ENCODE results near the gene TRIM33. TPM values are rescaled to one million over a fixed set of nuclear protein-coding genes. Genes with fewer than 3 reads are reported as not detected.

The TRIM33 gene
- total and polyA plus RNA-seq, 2 of the 8 experiments (the other 6 are each of a cell fraction or from before 2014, with no cell fraction given) = 17.1 to 52.3 TPM

DNA sequence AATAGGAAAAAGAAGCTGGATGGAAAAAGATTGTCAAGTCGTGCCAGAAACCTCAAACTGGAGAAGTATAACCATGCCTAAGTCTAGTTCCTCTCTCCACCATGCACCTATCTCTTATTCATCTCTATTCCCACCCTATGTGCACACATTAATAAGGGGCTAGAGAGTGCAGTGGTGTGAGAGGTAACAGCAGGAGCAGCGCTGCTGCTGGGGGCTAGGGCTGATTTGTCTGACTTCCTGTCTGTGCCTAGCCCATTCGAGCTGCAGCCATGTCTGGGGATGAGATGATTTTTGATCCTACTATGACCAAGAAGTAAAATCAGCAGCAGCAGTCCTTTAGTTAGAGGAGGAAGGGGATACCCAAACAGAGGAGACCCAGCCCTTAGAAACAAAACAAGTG lies 43.0 kb downstream of the TRIM33 start (continued):
- TF ChIP-seq, protein P1, sequence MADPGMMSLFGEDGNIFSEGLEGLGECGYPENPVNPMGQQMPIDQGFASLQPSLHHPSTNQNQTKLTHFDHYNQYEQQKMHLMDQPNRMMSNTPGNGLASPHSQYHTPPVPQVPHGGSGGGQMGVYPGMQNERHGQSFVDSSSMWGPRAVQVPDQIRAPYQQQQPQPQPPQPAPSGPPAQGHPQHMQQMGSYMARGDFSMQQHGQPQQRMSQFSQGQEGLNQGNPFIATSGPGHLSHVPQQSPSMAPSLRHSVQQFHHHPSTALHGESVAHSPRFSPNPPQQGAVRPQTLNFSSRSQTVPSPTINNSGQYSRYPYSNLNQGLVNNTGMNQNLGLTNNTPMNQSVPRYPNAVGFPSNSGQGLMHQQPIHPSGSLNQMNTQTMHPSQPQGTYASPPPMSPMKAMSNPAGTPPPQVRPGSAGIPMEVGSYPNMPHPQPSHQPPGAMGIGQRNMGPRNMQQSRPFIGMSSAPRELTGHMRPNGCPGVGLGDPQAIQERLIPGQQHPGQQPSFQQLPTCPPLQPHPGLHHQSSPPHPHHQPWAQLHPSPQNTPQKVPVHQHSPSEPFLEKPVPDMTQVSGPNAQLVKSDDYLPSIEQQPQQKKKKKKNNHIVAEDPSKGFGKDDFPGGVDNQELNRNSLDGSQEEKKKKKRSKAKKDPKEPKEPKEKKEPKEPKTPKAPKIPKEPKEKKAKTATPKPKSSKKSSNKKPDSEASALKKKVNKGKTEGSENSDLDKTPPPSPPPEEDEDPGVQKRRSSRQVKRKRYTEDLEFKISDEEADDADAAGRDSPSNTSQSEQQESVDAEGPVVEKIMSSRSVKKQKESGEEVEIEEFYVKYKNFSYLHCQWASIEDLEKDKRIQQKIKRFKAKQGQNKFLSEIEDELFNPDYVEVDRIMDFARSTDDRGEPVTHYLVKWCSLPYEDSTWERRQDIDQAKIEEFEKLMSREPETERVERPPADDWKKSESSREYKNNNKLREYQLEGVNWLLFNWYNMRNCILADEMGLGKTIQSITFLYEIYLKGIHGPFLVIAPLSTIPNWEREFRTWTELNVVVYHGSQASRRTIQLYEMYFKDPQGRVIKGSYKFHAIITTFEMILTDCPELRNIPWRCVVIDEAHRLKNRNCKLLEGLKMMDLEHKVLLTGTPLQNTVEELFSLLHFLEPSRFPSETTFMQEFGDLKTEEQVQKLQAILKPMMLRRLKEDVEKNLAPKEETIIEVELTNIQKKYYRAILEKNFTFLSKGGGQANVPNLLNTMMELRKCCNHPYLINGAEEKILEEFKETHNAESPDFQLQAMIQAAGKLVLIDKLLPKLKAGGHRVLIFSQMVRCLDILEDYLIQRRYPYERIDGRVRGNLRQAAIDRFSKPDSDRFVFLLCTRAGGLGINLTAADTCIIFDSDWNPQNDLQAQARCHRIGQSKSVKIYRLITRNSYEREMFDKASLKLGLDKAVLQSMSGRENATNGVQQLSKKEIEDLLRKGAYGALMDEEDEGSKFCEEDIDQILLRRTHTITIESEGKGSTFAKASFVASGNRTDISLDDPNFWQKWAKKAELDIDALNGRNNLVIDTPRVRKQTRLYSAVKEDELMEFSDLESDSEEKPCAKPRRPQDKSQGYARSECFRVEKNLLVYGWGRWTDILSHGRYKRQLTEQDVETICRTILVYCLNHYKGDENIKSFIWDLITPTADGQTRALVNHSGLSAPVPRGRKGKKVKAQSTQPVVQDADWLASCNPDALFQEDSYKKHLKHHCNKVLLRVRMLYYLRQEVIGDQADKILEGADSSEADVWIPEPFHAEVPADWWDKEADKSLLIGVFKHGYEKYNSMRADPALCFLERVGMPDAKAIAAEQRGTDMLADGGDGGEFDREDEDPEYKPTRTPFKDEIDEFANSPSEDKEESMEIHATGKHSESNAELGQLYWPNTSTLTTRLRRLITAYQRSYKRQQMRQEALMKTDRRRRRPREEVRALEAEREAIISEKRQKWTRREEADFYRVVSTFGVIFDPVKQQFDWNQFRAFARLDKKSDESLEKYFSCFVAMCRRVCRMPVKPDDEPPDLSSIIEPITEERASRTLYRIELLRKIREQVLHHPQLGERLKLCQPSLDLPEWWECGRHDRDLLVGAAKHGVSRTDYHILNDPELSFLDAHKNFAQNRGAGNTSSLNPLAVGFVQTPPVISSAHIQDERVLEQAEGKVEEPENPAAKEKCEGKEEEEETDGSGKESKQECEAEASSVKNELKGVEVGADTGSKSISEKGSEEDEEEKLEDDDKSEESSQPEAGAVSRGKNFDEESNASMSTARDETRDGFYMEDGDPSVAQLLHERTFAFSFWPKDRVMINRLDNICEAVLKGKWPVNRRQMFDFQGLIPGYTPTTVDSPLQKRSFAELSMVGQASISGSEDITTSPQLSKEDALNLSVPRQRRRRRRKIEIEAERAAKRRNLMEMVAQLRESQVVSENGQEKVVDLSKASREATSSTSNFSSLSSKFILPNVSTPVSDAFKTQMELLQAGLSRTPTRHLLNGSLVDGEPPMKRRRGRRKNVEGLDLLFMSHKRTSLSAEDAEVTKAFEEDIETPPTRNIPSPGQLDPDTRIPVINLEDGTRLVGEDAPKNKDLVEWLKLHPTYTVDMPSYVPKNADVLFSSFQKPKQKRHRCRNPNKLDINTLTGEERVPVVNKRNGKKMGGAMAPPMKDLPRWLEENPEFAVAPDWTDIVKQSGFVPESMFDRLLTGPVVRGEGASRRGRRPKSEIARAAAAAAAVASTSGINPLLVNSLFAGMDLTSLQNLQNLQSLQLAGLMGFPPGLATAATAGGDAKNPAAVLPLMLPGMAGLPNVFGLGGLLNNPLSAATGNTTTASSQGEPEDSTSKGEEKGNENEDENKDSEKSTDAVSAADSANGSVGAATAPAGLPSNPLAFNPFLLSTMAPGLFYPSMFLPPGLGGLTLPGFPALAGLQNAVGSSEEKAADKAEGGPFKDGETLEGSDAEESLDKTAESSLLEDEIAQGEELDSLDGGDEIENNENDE (IDR thresholded peaks at IDR 0.05; ENCODE audit: insufficient replicate concordance, low read length) = no peak
